Ovary (tissue), 3 donors: ENCODE data around the gene RIOK2.

Source experiments
- EP300 ChIP-seq: sonication (generic); formaldehyde crosslinking; IDR thresholded peaks from one replicate; pipeline ENCODE4 v1.6.1; 2017; ENCODE audit warnings: antibody characterized with exemption
- POLR2A ChIP-seq: fragments of 450-650 bp; IDR thresholded peaks from one replicate; pipeline ENCODE4 v1.6.1; 2017; ENCODE audit warnings: antibody characterized with exemption, mild to moderate bottlenecking, moderate library complexity
- TF ChIP-seq, protein P1 (sequence below), 3 donors: fragments of 450-650 bp in 2 of 3; fragments of 200-600 bp in 1 of 3; IDR thresholded peaks; one replicate each; pipeline versions ENCODE4 v1.5.1 to v1.8.0; 2016 to 2022; ENCODE audit warnings: antibody characterized with exemption in 3 of 3, mild to moderate bottlenecking in 1 of 3
- donor health status: DM: no; HTN: no; CAD: no.

DNA sequence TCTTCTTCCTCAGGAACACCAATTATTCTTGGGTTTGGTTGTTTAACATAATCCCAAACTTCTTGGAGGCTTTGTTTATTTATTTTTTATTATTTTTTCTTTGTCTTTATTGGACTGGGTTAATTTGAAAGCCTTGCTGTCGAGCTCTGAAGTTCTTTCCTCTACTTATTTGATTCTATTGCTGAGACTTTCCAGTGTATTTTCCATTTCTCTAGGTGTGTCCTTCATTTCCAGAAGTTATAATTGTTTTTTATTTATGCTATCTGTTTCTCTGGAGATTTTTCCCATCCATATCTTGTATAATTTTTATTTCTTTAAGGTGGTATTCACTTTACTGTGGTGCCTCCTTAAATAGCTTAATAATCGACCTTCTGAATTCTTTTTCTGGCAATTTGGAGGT is 8.8 kb upstream of the RIOK2 start:
- TF ChIP-seq, protein P1, sequence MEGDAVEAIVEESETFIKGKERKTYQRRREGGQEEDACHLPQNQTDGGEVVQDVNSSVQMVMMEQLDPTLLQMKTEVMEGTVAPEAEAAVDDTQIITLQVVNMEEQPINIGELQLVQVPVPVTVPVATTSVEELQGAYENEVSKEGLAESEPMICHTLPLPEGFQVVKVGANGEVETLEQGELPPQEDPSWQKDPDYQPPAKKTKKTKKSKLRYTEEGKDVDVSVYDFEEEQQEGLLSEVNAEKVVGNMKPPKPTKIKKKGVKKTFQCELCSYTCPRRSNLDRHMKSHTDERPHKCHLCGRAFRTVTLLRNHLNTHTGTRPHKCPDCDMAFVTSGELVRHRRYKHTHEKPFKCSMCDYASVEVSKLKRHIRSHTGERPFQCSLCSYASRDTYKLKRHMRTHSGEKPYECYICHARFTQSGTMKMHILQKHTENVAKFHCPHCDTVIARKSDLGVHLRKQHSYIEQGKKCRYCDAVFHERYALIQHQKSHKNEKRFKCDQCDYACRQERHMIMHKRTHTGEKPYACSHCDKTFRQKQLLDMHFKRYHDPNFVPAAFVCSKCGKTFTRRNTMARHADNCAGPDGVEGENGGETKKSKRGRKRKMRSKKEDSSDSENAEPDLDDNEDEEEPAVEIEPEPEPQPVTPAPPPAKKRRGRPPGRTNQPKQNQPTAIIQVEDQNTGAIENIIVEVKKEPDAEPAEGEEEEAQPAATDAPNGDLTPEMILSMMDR (IDR thresholded peaks at IDR 0.05), result no peak
- TF ChIP-seq POLR2A (no peak), EP300 (no peak)
